Endothelial cell (in vitro differentiated cells): ENCODE data around the gene PFKFB3. TPM values are rescaled to one million over a fixed set of nuclear protein-coding genes. Genes with fewer than 3 reads are reported as not detected.
"Not testable (repeated sequence)": the region's sequence is repeated elsewhere in the genome, so short reads cannot be mapped to it uniquely, and the experiment has no call there.

Experiments used
- DNase-seq: peaks from one replicate; pipeline ENCODE4 v3.0.0; 2021; ENCODE audit warnings: low spot score
- H3K27ac Mint-ChIP-seq: one replicate; pipeline ENCODE4 v1.8.0; 2021; ENCODE audit warnings: mixed read lengths, inconsistent platforms; ENCODE audit not compliant: unreplicated experiment
- H3K27me3 Mint-ChIP-seq: one replicate; pipeline ENCODE4 v1.8.0; 2021; ENCODE audit warnings: mild to moderate bottlenecking, moderate library complexity, mixed read lengths, inconsistent platforms; ENCODE audit not compliant: unreplicated experiment
- H3K36me3 Mint-ChIP-seq: one replicate; pipeline ENCODE4 v1.8.0; 2021; ENCODE audit warnings: mild to moderate bottlenecking, low read depth, mixed read lengths, inconsistent platforms; ENCODE audit not compliant: unreplicated experiment
- H3K4me1 Mint-ChIP-seq: one replicate; pipeline ENCODE4 v1.8.0; 2021; ENCODE audit warnings: mild to moderate bottlenecking, mixed read lengths, inconsistent platforms; ENCODE audit not compliant: unreplicated experiment
- H3K4me3 Mint-ChIP-seq: one replicate; pipeline ENCODE4 v1.8.0; 2021; ENCODE audit warnings: mild to moderate bottlenecking, mixed read lengths, inconsistent platforms; ENCODE audit not compliant: unreplicated experiment
- H3K9me3 Mint-ChIP-seq: one replicate; pipeline ENCODE4 v1.8.0; 2021; ENCODE audit warnings: mixed read lengths, inconsistent platforms; ENCODE audit not compliant: unreplicated experiment
- total RNA-seq: library from RNA; stranded (reverse); fragmentation: NEBNext Ultra II Directional; extraction: Animal tissue kit (Norgen Biotek cat#: 25700); gene quantifications from one replicate; pipeline ENCODE4 v1.2.1, GENCODE V29; 2021; ENCODE audit not compliant: unreplicated experiment
- TF ChIP-seq, protein P1 (sequence below): fragments of 200-600 bp; sonication (generic); IDR thresholded peaks from one replicate; pipeline ENCODE4 v1.5.0; 2021; ENCODE audit warnings: antibody characterized with exemption; ENCODE audit not compliant: unreplicated experiment

The PFKFB3 gene
- total RNA-seq, 1 donor from 2014 or later = 32.3 TPM

DNA sequence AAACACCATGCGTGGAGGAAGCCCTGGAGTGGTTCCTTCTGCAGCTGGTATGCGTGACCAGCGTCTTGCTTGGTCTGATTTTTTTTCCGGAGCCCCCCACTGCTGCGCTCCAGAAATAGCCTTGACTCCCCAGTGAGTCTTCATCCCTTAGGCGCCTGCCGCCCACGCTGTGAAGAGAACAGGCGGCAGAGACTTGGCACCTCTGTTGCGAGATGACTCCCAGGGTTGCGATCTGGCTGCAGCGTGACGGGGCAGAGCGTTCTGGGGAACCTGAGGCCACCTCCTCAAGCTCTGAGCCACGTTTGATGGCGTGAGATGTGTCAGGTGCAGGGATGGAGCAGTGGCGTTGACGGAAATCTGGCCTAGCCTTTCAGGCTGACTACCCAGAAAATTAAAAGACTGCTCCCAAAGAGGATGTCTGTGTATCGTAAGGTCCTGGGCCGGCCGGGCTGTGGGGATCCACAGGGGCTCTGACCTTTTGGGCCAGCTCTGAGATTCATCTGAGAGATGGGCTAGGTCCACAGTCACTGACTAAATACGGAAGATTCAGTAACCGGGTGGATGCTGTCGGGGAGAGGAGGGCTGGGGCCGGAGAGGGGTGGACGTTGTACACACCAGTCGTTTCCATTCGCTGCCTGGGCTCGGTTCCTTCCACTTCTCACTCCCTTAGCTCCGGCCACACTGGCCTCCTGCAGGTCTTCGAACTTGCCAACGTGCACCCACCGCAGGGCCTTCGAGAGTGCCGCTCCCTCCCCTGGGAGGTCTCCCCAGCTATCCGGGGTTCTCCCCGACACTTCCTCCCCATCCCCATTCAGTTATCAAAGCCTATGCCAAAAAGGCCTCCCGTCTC, 33.8 kb downstream of the PFKFB3 start:
- Mint-ChIP-seq H3K4me1 (peaks cover 10% of the 10 kb centered on the region), H3K27ac (no peak overlapping the region), H3K36me3 (peaks cover 34% of the 10 kb centered on the region), H3K9me3 (no peaks in the 10 kb centered on the region), H3K27me3 (peaks cover 10% of the 10 kb centered on the region), H3K4me3 (no peak overlapping the region)
- TF ChIP-seq, protein P1, sequence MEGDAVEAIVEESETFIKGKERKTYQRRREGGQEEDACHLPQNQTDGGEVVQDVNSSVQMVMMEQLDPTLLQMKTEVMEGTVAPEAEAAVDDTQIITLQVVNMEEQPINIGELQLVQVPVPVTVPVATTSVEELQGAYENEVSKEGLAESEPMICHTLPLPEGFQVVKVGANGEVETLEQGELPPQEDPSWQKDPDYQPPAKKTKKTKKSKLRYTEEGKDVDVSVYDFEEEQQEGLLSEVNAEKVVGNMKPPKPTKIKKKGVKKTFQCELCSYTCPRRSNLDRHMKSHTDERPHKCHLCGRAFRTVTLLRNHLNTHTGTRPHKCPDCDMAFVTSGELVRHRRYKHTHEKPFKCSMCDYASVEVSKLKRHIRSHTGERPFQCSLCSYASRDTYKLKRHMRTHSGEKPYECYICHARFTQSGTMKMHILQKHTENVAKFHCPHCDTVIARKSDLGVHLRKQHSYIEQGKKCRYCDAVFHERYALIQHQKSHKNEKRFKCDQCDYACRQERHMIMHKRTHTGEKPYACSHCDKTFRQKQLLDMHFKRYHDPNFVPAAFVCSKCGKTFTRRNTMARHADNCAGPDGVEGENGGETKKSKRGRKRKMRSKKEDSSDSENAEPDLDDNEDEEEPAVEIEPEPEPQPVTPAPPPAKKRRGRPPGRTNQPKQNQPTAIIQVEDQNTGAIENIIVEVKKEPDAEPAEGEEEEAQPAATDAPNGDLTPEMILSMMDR = no peak
- no peak for DNase-seq

DNA sequence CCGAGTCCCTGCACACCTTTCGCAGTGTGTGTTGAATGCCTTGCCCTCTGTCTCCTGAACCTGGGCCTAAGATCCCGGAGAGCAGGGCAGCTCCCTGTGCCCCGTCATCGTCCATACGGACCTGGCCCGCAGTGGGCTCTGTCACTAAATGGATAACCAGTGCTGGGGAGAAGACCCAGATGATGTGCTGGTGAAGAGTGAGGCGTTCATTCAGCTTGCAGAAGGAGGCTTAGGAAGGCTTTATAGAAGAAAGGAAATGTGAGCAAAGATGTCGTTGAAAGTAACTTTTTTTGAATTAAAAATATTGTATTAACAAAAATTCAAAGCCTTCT, 34.4 kb downstream of the PFKFB3 start:
- no peak for DNase-seq
- no peak overlapping the region for H3K4me3 Mint-ChIP-seq
- peaks cover 10% of the 10 kb centered on the region for H3K4me1 Mint-ChIP-seq
- peaks cover 34% of the 10 kb centered on the region for H3K36me3 Mint-ChIP-seq
- H3K27ac Mint-ChIP-seq = no peak overlapping the region
- H3K9me3 Mint-ChIP-seq = no peaks in the 10 kb centered on the region
- TF ChIP-seq, protein P1 = no peak
- H3K27me3 Mint-ChIP-seq = peaks cover 10% of the 10 kb centered on the region

DNA sequence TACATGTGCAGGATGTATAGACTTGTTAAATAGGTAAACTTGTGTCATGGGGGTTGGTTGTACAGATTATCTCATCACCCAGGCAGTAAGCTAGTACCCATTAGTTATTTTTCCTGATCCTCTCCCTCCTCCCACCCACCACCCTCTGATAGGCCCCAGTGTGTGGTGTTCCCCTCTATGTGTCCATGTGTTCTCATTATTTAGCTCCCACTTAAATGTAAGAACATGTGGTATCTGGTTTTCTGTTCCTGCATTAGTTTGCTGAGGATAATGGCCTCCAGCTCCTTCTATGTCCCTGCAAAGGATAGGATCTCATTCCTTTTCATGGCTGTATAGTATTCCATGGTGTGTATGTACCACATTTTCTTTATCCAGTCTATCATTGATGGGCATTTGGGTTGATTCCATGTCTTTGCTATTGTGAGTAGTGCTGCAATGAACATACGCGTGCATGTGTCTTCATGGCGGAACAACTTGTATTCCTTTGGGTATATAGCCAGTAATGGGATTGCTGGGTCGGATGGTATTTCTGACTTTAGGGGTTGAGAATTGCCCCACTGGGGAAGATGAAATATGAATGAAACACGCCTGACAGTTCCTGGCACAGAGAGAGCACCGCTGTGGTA, 36.0 kb downstream of the PFKFB3 start:
- Mint-ChIP-seq H3K4me3 (peak overlapping the region; percentile 27), H3K27ac (peak overlapping the region; percentile 36), H3K36me3 (peaks cover 25% of the 10 kb centered on the region)
- H3K4me1 Mint-ChIP-seq, DNase-seq, H3K9me3 Mint-ChIP-seq, H3K27me3 Mint-ChIP-seq: not testable (repeated sequence)

DNA sequence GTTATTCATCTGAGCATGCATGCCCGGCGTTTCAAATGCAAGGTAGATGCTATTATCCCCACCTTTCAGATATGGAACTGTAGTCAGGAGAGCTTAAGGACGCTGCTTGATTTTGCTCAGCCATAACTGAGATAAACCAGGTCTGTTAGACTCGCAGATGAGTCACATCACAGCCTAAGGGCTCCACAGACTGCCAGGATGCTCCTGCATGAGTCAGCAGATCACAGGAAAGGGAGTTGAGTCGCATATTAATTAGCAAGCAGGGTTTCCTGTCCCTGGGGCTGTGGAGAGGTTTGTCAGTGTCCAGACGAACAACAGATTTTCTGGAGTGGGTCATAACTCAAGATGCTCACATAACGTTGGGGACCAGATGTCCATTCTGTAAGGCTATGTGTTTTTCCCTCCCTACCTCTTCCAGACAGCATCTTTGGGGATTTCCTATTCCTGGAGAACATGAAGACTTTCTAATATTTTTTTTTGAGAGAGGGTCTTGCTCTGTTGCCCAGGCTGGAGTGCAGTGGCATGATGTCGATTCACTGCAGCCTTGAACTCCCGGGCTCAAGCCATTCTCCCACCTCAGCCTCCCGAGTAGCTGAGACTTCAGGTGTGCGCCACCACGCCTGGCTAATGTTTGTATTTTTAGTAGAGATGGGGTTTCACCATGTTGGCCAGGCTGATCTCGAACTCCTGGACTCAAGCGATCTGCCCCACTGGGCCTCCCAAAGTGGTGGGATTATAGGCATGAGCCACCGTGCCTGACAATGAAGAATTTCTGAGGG, 36.7 kb downstream of the PFKFB3 start:
- DNase-seq = peak; percentile 21
- Mint-ChIP-seq H3K27ac (peak overlapping the region; percentile 67), H3K4me1 (peaks cover 15% of the 10 kb centered on the region), H3K27me3 (peaks cover under 1% of the 10 kb centered on the region), H3K9me3 (no peaks in the 10 kb centered on the region), H3K4me3 (peak overlapping the region; percentile 27), H3K36me3 (peaks cover 19% of the 10 kb centered on the region)
- TF ChIP-seq, protein P1 = no peak

DNA sequence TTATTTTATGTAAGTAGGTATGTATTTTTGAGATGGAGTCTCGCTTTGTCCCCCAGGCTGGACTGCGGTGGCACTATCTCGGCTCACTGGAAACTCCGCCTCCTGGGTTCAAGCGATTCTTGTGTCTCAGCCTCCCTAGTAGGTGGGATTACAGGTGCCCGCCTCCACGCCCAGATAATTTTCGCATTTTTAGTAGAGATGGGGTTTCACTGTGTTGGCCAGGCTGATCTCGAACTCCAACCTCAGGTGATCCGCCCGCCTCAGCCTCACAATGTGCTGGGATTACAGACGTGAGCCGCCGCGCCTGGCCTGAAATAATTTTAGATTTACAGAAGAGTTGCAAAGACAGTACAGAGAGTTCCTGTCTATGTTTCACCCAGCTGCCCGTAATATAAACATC, 37.5 kb downstream of the PFKFB3 start:
- H3K27me3 Mint-ChIP-seq = no peaks in the 10 kb centered on the region
- no peak overlapping the region for H3K27ac Mint-ChIP-seq
- TF ChIP-seq, protein P1 = no peak
- DNase-seq = no peak
- H3K4me1 Mint-ChIP-seq = peaks cover 20% of the 10 kb centered on the region
- no peak overlapping the region for H3K4me3 Mint-ChIP-seq
- no peaks in the 10 kb centered on the region for H3K9me3 Mint-ChIP-seq
- H3K36me3 Mint-ChIP-seq = peaks cover 15% of the 10 kb centered on the region
